Activated CD8-positive, alpha-beta memory T cell treated with anti-CD3 and anti-CD28 coated beads, Interleukin-2, amount 10 ng/mL, durations not matched to agents 7 days and 5 days (primary cell): ENCODE data around the gene CALN1. TPM values are rescaled to one million over a fixed set of nuclear protein-coding genes. Genes with fewer than 3 reads are reported as not detected.

ENCODE experiments used
- ATAC-seq: fragments of 150-1000 bp; cut with Tn5 transposase; one replicate; pipeline ENCODE4 v1.10.0; 2021; ENCODE audit warnings: moderate library complexity
- CTCF ChIA-PET: fragments of 350-600 bp; sonication (Branson Sonifier 250); formaldehyde crosslinking; loops from one replicate; lab custom pipeline; 2021; ENCODE audit warnings: antibody characterized with exemption; lab: Charles Lee
- DNase-seq: peaks from one replicate; pipeline ENCODE4 v3.0.0-alpha.2; 2020
- H3K27ac Mint-ChIP-seq: one replicate; pipeline ENCODE4 v1.8.0; 2021; ENCODE audit warnings: mild to moderate bottlenecking, mixed read lengths
- H3K27me3 Mint-ChIP-seq: one replicate; pipeline ENCODE4 v1.8.0; 2021; ENCODE audit warnings: mixed read lengths
- H3K36me3 Mint-ChIP-seq: one replicate; pipeline ENCODE4 v1.8.0; 2021; ENCODE audit warnings: mild to moderate bottlenecking, mixed read lengths
- H3K4me1 Mint-ChIP-seq: one replicate; pipeline ENCODE4 v1.8.0; 2021; ENCODE audit warnings: mixed read lengths
- H3K4me3 Mint-ChIP-seq: one replicate; pipeline ENCODE4 v1.8.0; 2021; ENCODE audit warnings: mild to moderate bottlenecking, moderate library complexity, mixed read lengths
- H3K9me3 Mint-ChIP-seq: one replicate; pipeline ENCODE4 v1.8.0; 2022; ENCODE audit warnings: low read depth, mixed read lengths
- total RNA-seq, 2 experiments: library from RNA; stranded (reverse); gene quantifications; one replicate each; pipeline ENCODE4 v1.2.3, GENCODE V29; 2021

Gene CALN1
- total RNA-seq, 2 experiments from 2014 or later: not detected

DNA sequence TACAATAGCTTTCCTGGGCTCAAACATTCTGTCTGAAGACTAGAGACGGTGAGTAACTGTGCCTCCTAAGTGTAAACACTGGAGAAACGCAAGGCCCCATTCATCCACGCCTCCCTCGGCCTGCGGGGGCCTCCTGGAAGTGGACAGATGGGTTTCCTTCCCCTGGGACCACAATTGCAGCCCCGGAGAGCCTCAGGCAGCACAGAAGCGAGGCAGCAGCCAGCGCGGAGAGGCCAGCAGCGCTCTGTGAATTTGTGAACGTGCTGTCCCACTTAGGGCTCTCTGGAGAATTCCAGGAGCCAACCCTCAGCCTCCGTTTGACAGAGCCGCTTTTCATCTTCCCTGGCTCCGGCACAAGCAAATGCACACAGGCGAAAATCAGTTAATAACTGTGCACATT lies 23.2 kb upstream of the CALN1 start:
- Mint-ChIP-seq H3K9me3 (peaks cover 3% of the 10 kb centered on the region), H3K4me3 (no peak overlapping the region), H3K36me3 (no peaks in the 10 kb centered on the region), H3K4me1 (no peaks in the 10 kb centered on the region), H3K27me3 (no peaks in the 10 kb centered on the region), H3K27ac (no peak overlapping the region)
- no peak for ATAC-seq
- DNase-seq: no peak
- CTCF ChIA-PET: no interaction called here

DNA sequence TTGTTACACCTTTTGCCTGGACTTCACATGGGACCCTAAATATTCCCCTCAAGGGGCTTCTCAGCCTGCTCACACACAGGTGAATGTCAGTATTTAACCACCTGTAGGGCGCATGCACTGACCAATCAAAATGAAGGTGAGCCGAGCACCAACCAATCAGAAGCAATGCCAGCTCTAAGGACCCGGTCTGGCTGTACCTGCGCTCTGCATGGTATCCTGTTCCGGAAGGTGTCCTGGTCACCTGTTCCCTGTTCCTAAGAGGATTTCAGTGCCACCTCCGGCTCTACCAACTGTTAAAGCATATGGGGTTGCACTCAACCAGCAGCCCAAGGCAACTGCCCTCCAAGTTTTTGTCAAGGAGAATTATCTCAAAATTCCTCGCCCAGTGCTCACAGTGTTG lies 18.4 kb upstream of the CALN1 start:
- CTCF ChIA-PET: no interaction called here
- H3K36me3 Mint-ChIP-seq: no peaks in the 10 kb centered on the region
- no peak for DNase-seq
- no peak overlapping the region for H3K4me3 Mint-ChIP-seq
- no peak for ATAC-seq
- no peak overlapping the region for H3K27ac Mint-ChIP-seq
- peaks cover 3% of the 10 kb centered on the region for H3K9me3 Mint-ChIP-seq
- no peaks in the 10 kb centered on the region for H3K4me1 Mint-ChIP-seq
- no peaks in the 10 kb centered on the region for H3K27me3 Mint-ChIP-seq

- H3K27ac Mint-ChIP-seq: no peak overlapping the region
- no peaks in the 10 kb centered on the region for H3K27me3 Mint-ChIP-seq
- DNase-seq (no peak), ATAC-seq (no peak)
- CTCF ChIA-PET: no interaction called here
- H3K9me3 Mint-ChIP-seq: peaks cover 3% of the 10 kb centered on the region
- H3K36me3 Mint-ChIP-seq: no peaks in the 10 kb centered on the region
- H3K4me1 Mint-ChIP-seq: no peaks in the 10 kb centered on the region
- H3K4me3 Mint-ChIP-seq: no peak overlapping the region
Observed at GRCh38 chr7:72429316-72429715, 17.2 kb upstream of the CALN1 start.

DNA sequence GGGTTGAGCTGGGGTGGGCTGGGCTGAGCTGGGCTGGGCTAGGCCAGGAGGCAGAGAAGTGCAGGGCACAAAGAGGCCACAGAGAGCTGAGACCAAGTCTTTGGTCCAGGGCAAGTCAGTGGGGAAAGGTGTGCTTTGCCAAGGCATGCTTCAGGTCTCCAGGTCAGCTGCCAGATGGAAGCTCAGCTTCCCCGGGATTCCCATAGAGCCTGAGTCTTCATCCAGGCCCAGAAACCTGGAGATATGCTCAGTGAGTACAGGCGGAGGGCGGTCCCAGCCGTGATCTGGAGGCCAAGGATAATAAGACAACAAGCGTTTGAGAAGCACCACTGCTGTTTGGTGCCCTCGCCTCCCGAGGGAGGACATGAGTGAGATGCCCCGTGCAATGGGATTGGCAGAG lies 4.7 kb upstream of the CALN1 start:
- Mint-ChIP-seq H3K4me1 (no peaks in the 10 kb centered on the region), H3K27me3 (no peaks in the 10 kb centered on the region), H3K9me3 (peaks cover 9% of the 10 kb centered on the region), H3K36me3 (peaks cover 1% of the 10 kb centered on the region), H3K27ac (no peak overlapping the region), H3K4me3 (no peak overlapping the region)
- ATAC-seq (no peak), DNase-seq (no peak)
- CTCF ChIA-PET: no interaction called here

GRCh38 chr7:72415586-72415985 lies 3.4 kb upstream of the CALN1 start:
- Mint-ChIP-seq H3K4me1 (no peaks in the 10 kb centered on the region), H3K36me3 (no peaks in the 10 kb centered on the region), H3K27ac (no peak overlapping the region), H3K27me3 (no peaks in the 10 kb centered on the region), H3K9me3 (peaks cover 6% of the 10 kb centered on the region), H3K4me3 (no peak overlapping the region)
- DNase-seq: no peak
- CTCF ChIA-PET: no interaction called here
- ATAC-seq: no peak

DNA sequence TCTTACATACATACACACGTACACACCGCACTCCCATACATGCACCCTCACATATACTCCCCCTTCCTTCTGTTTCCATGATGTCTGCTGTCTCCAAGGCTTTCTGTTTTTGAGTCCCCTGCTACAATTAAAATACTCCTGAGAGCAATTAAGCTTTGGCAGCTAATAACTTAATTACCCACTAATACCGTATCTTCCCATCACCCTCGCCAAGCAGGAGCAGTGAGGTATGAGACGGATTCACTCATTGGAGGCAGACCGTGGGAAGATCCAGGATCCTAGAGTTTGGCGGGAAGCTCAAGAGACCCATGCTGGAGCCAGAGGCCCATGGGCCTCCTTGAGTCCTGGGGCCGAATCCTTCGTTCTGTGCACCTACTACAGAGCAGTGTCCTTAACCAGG lies 1.7 kb upstream of the CALN1 start:
- CTCF ChIA-PET: no interaction called here
- H3K4me1 Mint-ChIP-seq: no peaks in the 10 kb centered on the region
- H3K27me3 Mint-ChIP-seq: no peaks in the 10 kb centered on the region

GRCh38 chr7:72413290-72413689 lies 1.2 kb upstream of the CALN1 start:
- Mint-ChIP-seq H3K9me3 (peaks cover 2% of the 10 kb centered on the region), H3K4me3 (no peak overlapping the region), H3K27me3 (no peaks in the 10 kb centered on the region), H3K4me1 (no peaks in the 10 kb centered on the region), H3K27ac (no peak overlapping the region), H3K36me3 (no peaks in the 10 kb centered on the region)
- CTCF ChIA-PET: no interaction called here
- no peak for DNase-seq
- ATAC-seq: no peak

More for the DNA sequence above, 1.7 kb upstream of the CALN1 start:
- ATAC-seq (no peak), DNase-seq (no peak)
- no peak overlapping the region for H3K4me3 Mint-ChIP-seq
- H3K36me3 Mint-ChIP-seq: no peaks in the 10 kb centered on the region
- H3K9me3 Mint-ChIP-seq: peaks cover 2% of the 10 kb centered on the region
- no peak overlapping the region for H3K27ac Mint-ChIP-seq

DNA sequence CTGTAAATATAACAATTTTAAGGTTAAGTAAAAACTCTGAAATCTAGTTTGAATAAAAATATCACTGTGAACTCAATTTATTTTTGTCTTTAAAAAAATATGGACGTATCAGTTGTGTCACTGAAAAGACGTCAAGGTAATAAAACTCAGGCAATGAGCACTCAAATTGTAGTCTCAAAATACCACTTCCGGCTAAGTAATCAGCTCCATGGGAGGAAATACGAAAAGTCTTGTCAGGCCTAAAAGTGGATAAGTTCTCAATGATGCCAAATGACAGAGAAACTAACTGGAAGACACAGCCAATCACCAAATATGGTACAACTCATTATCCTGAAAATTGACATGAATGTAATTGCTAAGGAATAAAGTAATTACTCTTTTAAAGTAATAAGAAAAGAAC lies 719 bp downstream of the CALN1 start:
- DNase-seq: no peak
- H3K27me3 Mint-ChIP-seq: no peaks in the 10 kb centered on the region
- H3K36me3 Mint-ChIP-seq: no peaks in the 10 kb centered on the region
- H3K4me1 Mint-ChIP-seq: no peaks in the 10 kb centered on the region
- CTCF ChIA-PET: no interaction called here
- no peak overlapping the region for H3K27ac Mint-ChIP-seq
- no peaks in the 10 kb centered on the region for H3K9me3 Mint-ChIP-seq
- no peak overlapping the region for H3K4me3 Mint-ChIP-seq
- no peak for ATAC-seq

- no peaks in the 10 kb centered on the region for H3K4me1 Mint-ChIP-seq
- no peaks in the 10 kb centered on the region for H3K36me3 Mint-ChIP-seq
- H3K9me3 Mint-ChIP-seq: peaks cover 4% of the 10 kb centered on the region
- ATAC-seq: no peak
- CTCF ChIA-PET: no interaction called here
- no peak overlapping the region for H3K4me3 Mint-ChIP-seq
- no peak overlapping the region for H3K27ac Mint-ChIP-seq
- no peaks in the 10 kb centered on the region for H3K27me3 Mint-ChIP-seq
- no peak for DNase-seq
Observed at GRCh38 chr7:72409638-72410015, 2.5 kb downstream of the CALN1 start.

DNA sequence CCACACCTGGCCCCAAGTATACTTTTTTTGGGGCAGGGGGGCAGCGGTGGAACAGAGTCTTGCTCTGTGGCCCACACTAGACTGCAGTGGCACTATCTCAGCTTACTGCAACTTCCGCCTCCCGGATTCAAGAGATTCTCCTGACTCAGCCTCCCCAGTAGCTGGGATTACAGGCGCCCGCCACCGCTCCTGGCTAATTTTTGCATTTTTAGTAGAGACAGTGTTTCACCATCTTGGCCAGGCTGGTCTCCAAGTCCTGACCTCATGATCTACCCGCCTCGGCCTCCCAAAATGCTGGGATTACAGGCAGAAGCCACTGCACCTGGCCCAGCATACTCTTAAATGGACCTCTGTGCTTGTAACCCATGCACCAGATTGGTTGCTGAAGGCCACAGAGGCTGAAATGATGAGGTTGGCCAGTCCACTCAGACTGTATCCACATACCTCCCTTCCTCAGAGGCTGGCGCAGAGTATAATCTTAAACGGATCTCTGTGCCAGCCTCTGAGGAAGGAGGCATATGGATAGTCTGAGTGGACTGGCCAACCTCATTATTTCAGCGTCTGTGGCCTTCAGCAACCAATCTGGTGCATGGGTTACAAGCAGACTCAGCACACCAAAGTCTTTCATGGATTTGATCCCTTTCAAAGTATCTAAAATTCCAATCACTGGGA lies 3.0 kb downstream of the CALN1 start:
- H3K27ac Mint-ChIP-seq: no peak overlapping the region
- H3K9me3 Mint-ChIP-seq: peaks cover 4% of the 10 kb centered on the region
- H3K4me3 Mint-ChIP-seq: no peak overlapping the region
- no peaks in the 10 kb centered on the region for H3K4me1 Mint-ChIP-seq
- DNase-seq (no peak), ATAC-seq (no peak)
- CTCF ChIA-PET: no interaction called here
- no peaks in the 10 kb centered on the region for H3K27me3 Mint-ChIP-seq
- H3K36me3 Mint-ChIP-seq: no peaks in the 10 kb centered on the region

DNA sequence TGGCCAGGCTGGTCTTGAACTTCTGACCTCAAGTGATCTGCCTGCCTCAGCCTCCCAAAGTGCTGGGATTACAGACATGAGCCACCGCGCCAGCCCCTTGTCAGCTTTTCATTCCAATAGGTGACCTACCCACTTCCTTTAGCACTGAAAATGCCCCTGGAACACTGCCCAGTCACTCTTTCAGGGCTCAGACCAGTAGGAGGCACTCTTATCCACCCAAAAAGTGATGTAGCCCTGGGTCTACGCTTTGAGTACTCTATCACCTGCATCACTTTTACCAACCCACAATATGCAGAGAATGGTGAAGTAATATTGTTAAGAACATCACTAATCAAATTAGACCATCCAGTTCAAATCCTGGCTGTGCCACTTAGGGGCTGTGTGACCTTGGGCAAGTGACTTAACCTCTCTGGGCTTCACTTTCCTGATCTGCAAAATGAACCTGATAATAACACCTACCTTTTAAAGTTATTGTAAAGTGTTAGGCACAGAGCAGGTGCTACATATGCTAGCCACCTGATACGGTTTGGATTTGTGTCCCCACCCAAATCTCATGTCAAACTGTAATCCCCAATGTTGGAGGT lies 5.2 kb downstream of the CALN1 start:
- CTCF ChIA-PET: no interaction called here
- no peak for DNase-seq
- no peaks in the 10 kb centered on the region for H3K4me1 Mint-ChIP-seq
- no peaks in the 10 kb centered on the region for H3K36me3 Mint-ChIP-seq
- no peak overlapping the region for H3K27ac Mint-ChIP-seq
- no peaks in the 10 kb centered on the region for H3K27me3 Mint-ChIP-seq
- no peak overlapping the region for H3K4me3 Mint-ChIP-seq
- peaks cover 4% of the 10 kb centered on the region for H3K9me3 Mint-ChIP-seq
- ATAC-seq: no peak

GRCh38 chr7:72405871-72406270 lies 6.3 kb downstream of the CALN1 start:
- no peaks in the 10 kb centered on the region for H3K27me3 Mint-ChIP-seq

GRCh38 chr7:72405418-72405817 lies 6.7 kb downstream of the CALN1 start:
- ATAC-seq: no peak
- H3K4me1 Mint-ChIP-seq: no peaks in the 10 kb centered on the region
- no peaks in the 10 kb centered on the region for H3K27me3 Mint-ChIP-seq
- H3K9me3 Mint-ChIP-seq: peaks cover 4% of the 10 kb centered on the region
- H3K27ac Mint-ChIP-seq: no peak overlapping the region
- no peaks in the 10 kb centered on the region for H3K36me3 Mint-ChIP-seq
- no peak overlapping the region for H3K4me3 Mint-ChIP-seq
- DNase-seq: no peak
- CTCF ChIA-PET: no interaction called here

More at GRCh38 chr7:72405871-72406270, 6.3 kb downstream of the CALN1 start:
- H3K27ac Mint-ChIP-seq: no peak overlapping the region
- ATAC-seq (no peak), DNase-seq (no peak)
- CTCF ChIA-PET: no interaction called here
- H3K9me3 Mint-ChIP-seq: peaks cover 4% of the 10 kb centered on the region
- H3K36me3 Mint-ChIP-seq: no peaks in the 10 kb centered on the region
- no peak overlapping the region for H3K4me3 Mint-ChIP-seq
- no peaks in the 10 kb centered on the region for H3K4me1 Mint-ChIP-seq

- H3K4me3 Mint-ChIP-seq: no peak overlapping the region
- DNase-seq: no peak
- H3K4me1 Mint-ChIP-seq: no peaks in the 10 kb centered on the region
- CTCF ChIA-PET: no interaction called here
- H3K27me3 Mint-ChIP-seq: no peaks in the 10 kb centered on the region
- ATAC-seq: no peak
- H3K9me3 Mint-ChIP-seq: peaks cover 4% of the 10 kb centered on the region
- no peaks in the 10 kb centered on the region for H3K36me3 Mint-ChIP-seq
- no peak overlapping the region for H3K27ac Mint-ChIP-seq
Observed at GRCh38 chr7:72404743-72405142, 7.4 kb downstream of the CALN1 start.
